ENCODE results near the gene SLC7A8.
A peak's percentile ranks its signal among the peaks of the same experiment; 100 is the strongest.

Gene SLC7A8

DNA sequence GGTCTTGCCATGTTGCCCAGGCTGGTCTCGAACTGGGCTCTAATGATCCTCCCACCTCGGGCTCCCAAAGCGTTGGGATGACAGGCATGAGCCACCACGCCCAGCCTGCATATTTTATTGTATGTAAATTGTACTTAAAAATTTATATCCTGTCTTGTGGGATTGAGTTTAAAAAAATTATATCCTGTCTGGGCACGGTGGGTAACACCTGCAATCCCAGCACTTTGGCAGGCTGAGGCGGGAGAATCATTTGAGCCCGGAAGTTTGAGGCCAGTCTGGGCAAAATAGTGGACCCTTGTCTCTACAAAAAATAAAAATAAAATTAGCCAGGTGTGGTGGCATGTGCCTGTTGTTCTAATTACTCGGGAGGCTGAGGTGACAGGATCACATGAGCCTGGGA is 50.5 kb downstream of the SLC7A8 start:
- DNase-seq = no peak

DNA sequence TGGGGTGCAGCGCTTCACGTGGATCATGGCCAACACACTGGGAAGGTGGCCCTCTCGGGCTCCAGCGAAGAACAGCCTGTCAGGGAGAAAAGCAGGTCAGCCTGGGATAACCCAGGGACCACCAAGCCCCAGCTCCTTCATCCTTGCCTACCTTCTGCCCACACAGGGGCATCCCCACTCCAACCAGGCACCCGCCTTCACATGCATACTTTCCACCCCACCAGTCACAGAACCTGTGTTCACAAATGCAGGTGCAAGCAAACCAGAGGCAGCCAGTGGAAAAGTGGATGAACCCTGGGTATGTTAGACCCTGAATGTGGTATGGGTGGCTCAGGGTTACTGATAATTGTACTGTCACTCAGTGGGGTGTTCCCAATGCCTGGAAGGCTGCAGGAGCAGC is 52.0 kb downstream of the SLC7A8 start:
- DNase-seq = no peak

DNA sequence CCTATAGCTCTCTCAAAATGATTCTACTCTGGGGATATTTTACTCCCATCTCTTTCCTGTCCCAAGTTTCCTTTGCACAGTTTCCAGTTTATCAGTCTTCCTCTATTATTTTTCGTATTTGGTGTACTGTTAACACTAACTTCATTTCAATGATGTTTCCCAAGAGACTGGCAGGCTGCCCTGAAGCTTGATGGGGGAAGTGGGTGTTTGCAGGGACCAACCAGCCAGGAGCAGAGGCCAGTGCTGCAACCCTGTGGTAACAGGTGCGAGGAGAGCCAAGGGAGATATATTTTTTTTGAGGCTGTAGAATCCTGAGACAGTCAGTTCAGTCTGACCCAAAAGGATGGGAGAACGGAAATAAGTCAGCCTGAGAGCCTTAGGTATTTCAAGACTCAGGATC is 52.6 kb downstream of the SLC7A8 start:
- DNase-seq = peak in 1 of 56 donors; percentile 11

DNA sequence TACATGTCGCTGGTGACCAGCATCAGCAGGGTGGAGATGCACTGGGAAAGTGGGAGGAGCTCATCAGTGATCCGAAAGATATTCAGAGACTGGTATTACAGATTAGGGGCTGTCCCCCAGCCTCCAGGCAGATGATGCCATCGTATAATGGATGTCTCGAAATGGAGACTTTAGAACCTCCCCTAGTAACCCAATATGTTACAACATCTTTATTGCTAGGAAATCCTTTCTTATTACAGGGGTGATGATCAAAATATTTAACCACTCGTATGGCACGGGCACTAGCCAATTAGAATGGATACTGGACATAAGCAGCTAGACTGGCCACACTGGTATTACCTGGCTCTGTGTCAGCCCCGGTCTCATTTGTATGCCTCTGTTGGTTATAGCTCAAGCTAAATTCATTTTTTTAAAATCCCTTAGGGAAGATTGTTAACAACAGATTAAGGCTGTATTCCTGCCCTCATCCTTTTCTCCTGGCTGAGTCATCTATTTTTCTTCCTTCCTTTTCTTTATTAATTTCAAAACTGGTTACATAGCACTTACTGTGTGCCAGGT is 53.6 kb downstream of the SLC7A8 start:
- DNase-seq = no peak

DNA sequence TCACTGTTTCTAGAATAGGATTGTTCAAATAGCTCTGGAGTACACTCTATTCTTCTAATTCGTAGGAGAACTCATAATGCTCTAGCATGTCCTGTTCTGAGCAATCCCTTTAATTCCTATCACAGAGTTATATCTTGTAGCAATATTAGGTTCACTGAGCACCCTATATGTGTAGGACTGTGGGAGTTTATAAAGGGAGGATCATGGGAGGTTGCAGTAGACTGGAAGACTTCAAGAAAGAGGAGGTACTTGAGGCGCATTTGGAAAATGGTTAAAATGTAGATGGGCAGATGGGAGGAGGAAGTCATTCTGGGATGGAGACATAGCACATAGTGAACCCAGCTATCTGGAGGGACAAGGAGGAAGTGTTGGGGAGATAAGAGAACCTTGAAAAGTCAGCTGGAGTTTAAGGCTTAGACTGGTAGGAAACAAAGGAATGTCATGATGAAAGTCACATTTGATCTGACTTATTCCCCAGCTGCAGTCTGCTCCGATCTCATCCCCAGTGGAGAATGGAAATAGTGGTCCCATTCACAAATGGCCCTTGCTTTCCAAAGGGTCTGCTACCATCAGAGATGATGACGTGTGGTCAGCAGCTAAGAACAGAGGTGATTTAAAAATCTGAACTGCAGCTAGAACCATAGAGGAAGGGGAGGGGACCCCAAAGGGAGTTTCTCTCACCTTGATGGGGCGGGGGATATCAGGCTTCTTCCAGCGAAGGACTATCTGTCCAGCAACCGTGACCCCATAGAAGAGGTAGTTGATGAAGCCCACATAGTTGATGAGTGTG is 54.3 kb downstream of the SLC7A8 start:
- no peak for DNase-seq

DNA sequence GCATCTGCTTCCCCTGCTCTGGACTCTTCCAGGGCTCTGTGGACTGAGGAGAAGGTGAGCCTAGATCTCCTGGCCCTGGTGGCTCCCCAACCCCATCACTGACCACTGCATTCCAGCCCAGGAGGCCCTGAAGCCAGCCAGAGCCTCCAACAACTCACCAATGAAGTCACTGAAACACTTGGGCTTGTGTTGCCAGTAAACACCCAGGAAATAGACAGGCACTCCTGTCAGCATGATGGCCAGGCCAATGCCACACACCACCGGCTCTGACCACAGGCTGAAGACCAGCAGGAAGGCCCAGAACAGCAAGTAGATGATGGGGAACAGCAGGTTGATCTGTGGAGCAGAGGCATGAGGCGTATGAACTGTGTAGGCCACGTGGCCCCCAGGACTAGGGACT is 55.6 kb downstream of the SLC7A8 start:
- no peak for DNase-seq

DNA sequence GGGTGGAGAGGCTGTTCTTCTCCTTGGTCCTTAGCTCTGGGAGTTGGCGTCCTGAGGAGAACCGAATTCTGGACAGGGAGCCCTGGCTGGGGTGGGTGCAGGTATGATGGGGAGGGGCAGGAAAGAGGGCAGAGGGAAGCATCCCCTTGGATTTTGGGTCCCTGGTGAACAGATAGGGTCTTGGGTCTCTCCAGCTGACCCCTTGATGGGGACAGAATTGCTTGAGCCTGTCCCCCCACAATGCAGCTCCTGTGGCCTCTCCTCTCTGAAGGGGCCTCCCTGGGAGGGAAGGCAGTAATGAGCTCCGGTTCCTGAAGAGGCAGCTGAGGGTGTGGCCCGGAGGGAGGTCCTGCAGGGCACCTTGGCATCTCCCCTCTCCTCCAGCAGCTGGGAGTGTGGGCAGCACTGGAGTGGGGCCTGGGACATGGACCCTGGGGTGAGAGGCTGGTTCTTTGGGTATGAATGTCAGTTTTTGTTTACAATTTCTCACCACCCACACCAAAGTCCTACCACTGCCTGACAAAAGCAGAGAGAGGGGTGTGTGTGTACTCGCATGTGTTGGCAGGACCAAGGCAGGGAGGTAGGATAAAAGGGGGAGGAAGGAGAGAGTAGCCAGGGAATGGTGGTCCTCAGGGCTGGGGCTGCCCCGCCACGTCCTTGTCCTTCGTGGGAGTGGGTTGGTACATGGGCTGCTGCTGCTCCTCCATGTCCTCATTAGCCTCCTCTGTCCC is 56.7 kb downstream of the SLC7A8 start:
- DNase-seq = no peak

DNA sequence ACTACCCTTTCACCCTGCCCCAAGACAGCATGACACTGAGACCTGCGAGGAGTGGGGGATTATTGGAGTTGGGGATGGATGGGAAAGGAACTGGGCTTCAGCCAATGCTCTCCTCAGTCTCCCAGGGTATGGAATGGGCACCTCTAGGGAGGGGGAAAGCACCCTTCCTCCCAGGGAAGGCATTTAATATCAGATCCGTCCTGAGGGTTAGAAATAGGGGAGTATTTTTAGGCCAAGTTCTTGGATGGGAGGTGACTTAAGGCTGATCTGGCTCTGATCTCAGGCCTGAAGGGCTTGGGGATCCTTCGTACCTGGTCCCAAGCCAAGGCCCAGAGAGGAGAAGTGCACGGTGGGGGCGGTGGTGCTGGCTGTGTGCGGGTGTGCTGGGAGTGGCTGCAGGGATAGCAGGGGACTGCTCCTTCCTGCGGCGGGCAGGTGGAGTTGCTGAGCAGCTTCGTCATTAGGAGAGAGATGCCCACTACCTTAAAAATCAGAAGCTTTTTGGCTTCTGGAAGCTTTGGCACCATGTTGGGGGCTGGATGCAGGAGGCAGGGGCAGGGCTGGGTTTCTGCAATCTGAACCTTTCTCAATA is 57.4 kb downstream of the SLC7A8 start:
- no peak for DNase-seq

DNA sequence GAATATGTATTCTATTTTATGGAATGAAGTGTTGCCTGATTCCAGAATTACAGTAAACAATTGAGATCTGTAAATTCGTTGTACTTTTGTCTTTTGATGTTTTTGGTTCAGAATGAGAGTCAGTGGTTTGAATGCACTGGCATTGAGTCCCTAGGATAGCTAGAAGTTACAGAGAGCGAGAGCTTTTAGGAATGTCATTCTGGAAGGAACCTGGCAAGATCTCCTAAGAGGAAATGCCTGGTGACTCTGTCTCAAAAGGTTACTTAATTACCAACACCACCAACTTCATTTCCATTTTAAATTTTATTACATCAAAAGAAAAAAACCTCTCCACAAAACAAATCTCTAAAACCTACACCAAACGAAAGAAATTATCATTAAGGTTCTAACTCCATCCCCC is 58.4 kb downstream of the SLC7A8 start:
- DNase-seq = no peak

DNA sequence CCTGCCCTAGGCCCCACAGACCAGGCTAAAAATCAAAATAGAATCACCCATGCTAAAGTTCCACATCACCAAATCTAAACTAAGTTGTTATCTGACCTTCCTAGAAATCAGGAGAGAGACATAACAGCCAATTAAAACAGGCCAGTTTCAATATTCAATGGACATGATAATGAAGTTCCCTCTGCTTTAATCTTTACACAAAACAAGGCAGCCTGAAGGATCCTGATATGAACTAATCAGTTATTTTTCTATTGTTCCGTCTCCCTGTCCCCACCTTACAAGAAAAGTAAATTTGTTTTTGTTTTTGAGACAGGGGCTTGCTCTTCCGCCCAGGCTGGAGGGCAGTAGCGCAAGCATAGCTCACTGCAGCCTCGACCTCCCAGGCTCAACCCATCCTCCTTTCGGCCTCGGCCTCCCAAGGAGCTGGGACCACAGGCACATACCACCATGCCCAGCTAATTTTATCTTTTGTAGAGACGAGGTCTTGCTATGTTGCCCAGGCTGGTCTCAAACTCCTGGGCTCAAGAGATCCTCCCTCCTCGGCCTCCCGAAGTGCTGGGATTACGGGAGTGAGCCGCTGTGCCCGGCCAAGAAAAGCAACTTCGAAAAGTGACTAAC is 59.0 kb downstream of the SLC7A8 start:
- DNase-seq = no peak

DNA sequence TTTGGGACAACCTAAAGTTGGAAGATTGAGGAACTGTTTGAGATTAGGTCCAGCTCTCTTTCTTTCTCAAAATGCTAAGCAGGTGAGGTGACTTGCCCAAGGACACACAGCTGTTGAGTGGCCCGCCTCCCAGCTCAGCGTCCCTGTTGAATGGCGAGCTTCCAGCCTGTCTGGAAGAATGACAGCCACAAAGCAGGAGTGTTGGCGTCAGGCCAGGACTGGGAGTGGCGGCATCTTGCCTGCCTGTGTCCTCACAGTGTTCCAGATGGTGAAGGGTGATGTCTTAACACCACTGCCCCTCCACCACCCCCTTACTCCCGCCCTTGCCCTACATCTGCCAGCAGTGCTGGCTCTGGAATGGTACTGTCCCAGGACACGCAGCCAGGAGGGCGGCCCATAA is 60.0 kb downstream of the SLC7A8 start:
- DNase-seq = peak in 2 of 56 donors; percentile 20 to 45

DNA sequence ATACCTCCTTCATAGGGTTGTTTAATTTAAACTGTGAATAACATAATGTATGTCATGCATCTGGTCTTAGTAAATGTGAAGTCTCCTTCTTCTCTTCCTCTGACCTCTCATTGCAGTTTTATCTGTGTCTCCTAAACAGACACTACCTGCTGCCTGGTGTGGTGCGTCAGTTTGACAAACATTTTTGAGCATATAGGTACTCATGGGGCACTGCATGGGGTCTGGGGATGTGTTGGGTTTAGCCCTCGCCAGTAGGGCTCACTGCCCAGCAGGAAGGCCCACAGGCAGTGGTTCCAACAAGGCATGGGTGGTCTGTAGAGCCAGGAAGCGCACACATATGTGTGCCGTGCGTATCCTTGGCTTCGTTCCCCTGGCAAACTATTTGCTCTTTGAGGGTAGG is 61.4 kb downstream of the SLC7A8 start:
- DNase-seq = no peak

DNA sequence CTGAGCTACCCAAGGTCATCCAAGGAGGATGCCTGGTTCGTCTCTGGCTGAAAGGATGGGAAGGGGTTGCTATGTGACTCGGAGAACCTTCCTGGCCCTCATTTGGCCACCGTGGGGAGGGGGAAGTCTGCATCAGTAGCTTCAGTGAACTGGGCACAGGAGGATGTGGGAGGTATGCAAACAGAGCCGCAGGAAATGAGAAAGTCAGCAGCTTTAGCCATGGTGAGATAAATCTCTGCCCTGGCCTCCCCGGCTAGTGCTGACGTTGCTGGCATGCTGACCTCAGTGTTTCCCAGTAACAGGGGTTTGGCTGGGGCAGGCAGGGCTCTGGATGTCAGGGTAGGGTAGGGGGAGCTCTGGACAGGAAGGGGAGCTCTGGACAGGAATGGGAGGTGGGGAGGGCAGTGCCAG is 62.1 kb downstream of the SLC7A8 start:
- DNase-seq = peak in 4 of 56 donors; percentile 13 to 29 (median 22)

DNA sequence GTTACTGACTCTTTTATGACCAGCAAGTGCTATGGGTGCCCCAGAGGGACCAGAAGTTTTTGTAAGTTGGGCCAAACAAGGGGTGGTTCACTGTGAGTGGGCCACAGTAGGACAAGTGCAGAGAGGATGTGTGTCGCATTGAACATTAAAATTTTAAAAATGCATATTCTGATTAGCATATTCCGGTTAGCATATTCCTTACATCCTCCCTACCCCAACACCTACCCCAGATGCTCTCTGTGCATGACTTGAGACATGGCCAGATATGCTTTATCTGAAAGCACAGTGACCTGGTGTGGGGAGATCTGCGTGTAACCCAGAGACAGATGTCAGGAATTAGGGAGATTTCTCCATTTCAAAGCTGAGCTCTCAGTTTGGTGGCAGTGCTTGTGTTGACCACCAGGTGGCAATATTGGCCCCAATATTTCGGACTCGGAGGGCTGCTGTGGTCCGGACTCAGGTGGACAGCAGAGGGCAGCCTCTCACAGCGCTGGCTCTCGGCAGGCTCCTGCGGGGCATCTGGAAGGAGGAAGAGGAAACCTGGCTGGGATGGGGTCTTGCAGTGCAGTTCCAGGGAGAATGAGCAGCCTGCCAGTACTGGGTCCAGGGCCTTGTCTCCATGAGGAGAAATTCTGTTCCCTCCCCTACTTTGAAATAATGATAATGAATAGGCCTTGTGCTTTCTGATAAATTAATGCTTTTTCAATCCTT is 62.8 kb downstream of the SLC7A8 start:
- peak; percentile 21 to 94 (median 79) for DNase-seq

DNA sequence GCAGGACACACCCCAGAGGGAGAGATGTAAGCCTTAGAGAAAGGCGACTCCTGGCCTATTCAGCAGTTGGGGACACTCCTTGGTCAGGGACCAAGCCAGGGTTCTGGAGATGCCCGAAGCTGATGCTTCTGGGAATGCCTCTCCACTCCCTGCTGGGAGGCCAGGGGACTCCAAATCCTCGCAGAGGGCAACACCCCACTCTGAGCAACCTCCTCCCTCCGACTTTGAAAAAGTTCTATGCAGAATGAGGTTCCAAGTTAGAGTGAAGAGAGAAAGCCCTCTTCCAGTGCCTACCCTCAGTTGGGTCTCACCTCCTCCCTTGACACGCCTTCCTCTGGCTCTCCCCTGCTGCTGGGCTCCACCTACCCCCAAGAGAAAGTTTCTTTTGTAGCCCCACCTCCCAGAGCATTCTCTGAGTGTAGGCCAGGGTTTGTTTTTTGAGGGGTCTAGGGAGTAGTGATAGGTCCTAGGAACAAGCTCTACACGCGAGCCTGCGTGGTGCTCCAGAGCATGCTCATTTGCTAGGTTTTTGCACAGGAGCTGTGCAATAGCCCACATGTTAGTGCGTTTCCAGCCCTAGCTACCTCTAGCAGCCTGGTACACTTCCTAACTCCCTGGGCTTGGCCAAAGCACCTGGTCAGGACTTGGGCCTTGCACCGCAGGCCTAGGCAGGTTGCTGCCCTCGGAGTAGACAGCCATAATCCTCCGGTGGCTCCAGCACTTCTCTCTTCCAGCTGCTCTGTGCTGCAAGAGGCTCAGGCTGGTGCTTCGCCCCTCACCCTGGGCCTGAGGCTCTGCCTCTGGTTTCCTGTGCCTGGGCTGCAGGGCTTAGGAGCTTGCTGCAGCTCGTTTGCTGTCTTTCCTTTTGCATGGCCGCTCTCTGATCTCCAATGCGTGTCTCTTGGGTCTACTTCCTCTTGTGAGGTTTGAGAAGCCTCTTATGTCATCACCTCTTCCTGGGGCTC is 63.8 kb downstream of the SLC7A8 start:
- no peak for DNase-seq

DNA sequence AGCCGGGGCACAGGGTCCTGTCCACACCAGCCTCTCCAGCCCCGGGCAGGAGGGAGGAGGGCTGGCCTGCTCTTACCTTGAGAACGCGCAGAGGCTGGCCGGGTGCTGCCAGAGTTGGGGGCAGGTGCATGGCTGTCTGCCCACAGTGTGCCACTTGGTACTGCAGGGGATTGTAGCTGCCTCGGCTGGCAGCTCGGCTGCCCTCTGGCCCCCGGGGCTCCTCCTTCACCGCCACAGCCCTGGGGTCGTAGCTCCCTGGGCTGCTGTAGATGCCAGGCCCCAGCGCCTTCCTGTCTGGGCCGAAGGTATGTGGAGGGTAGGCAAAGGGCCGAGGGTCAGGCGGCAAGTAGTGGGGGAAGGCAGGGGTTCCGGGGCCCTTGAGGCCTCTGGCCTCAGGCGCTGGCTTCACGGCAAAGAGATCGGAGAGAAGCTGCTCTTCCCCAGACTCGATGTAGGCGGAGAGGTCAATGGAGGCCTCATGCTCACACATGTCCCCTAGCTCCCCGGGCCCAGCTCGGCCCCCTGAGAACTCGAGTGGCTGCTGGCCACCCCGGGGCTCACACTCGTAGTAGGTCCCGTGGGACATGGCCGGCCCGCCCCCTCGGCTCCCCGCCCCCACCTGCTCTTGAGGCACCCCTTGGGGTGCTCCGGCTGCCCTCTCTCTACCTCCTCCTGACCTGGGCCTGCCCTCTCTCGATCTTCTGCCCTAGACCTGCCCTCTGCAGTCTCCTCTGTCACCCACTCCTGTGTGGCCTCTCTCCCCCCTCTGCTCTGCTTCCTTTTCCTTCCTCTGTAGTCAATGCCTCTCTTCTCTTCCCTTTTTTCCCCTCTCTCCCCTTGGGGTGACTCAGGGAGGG is 64.7 kb downstream of the SLC7A8 start, which contains the start of gene CEBPE:
Gene CEBPE (minus strand): TSS at position 750 of the 857 bp plus-strand sequence. CDS start 164 bp downstream, at position 586.
- no peak for DNase-seq

DNA sequence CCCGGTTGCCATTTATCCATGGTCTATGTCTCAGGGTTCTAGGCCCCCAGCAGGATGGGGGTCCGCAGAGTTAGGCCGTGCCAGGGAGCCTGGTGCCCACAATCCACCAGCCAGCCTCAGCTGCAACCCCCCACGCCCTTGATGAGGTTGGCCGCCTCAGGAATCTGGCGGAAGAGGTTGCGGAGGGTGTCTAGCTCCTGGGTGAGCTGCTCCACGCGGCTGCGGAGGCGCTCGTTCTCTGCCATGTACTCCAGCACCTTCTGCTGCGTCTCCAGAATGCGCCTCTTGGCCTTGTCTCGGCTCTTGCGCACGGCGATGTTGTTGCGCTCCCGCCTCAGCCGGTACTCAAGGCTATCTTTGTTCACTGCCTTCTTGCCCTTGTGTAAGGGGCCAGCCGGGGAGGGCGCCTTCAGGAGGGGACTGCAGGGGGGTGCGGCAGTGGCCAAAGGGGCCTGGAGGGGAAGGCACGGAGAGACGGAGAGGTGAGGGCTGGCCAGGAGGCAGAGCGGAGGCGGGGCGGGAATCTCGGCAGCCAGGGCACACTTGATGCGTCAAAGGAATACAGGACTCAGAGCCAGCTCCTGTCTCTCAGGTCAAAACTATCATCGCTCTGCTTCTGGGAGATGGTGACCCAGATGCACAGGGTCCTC is 66.0 kb downstream of the SLC7A8 start:
- DNase-seq = no peak

DNA sequence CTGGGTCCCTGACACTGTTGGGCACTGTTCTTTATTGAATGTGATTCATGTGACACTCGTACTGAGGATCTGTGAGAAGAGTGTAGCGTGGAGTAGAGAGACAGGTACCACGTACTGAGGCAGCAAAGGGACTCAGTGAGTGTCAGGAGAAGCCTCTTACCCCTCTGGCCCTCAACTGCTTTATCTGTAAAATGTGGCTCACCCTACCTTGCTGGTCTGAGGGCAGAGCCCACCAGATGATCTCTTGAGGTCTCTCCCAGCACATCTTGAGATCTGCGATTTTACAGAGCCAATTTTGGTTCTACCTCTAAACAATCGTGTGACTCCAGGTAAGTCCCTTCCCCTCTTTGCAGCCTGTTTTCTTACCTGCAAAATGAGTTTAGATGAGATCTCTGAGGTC is 67.5 kb downstream of the SLC7A8 start:
- no peak for DNase-seq

Data from nucleus accumbens (tissue), 56 donors.